HCT116 (cell line): ENCODE measurements around the gene SHC4.

Experiments used
- ELF1 ChIP-seq: IDR thresholded peaks from 2 replicates; pipeline ENCODE4 v1.6.1; 2012; ENCODE audit warnings: low read depth, borderline replicate concordance
- EZH2phosphoT487 ChIP-seq: fragments of 200-600 bp; IDR thresholded peaks from 2 replicates; pipeline ENCODE4 v1.6.1; 2018; ENCODE audit warnings: antibody characterized with exemption, borderline replicate concordance
- POLR2A ChIP-seq: IDR thresholded peaks from 2 replicates; pipeline ENCODE4 v1.7.0; 2011; ENCODE audit warnings: borderline replicate concordance; ENCODE audit not compliant: insufficient read depth, insufficient read length; ENCODE audit errors: extremely low read depth
- POLR2AphosphoS5 ChIP-seq: IDR thresholded peaks from 2 replicates; pipeline ENCODE4 v1.6.1; 2011; ENCODE audit warnings: mild to moderate bottlenecking, low read depth, low read length, moderate library complexity
- RAD21 ChIP-seq: IDR thresholded peaks from 2 replicates; pipeline ENCODE4 v1.6.1; 2012; ENCODE audit warnings: low read depth, mild to moderate bottlenecking
- ZFX ChIP-seq: fragments of 450-650 bp; IDR thresholded peaks from 2 replicates; pipeline ENCODE4 v1.6.1; 2017
- TF ChIP-seq, protein P1 (sequence below): IDR thresholded peaks from 2 replicates; pipeline ENCODE4 v1.6.1; 2011; ENCODE audit warnings: mild to moderate bottlenecking, low read length, moderate library complexity; ENCODE audit not compliant: insufficient replicate concordance; ENCODE audit errors: extremely low read depth
- TF ChIP-seq, protein P2 (sequence below), 3 experiments: fragments of 200-600 bp in 1 of 3; sonication (generic) in 1 of 3; IDR thresholded peaks in 2 of 3; conservative IDR thresholded peaks in 1 of 3; 2 replicates each; pipeline ENCODE4 v1.5.1; 2012 to 2017; ENCODE audit warnings: low read depth in 2 of 3, low read length in 2 of 3, antibody characterized with exemption in 1 of 3, borderline replicate concordance in 1 of 3, control low read depth in 1 of 3, mild to moderate bottlenecking in 1 of 3, mixed read lengths in 1 of 3, mixed run types in 1 of 3, moderate library complexity in 1 of 3; ENCODE audit not compliant: insufficient read depth in 1 of 3
- TF ChIP-seq, protein P3 (sequence below): IDR thresholded peaks from 2 replicates; pipeline ENCODE4 v1.6.1; 2012; ENCODE audit warnings: low read depth

DNA sequence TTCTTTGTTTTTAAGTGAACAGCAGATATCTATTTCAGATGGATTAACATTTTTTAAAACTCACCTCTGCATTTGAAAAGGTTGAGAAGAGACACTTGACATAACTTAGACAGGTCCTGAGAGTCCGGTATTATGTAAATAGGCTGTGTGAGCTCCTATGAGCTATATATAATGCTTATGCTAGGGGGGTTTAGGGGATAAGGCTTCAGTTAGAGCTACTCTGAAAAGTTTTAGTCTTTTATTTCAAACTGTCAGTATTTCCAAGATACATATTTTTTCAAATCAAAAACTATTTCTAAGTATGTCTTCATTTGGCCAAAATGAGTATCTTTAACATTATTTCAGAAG, 16.9 kb downstream of the SHC4 start:
- TF ChIP-seq, protein P1, sequence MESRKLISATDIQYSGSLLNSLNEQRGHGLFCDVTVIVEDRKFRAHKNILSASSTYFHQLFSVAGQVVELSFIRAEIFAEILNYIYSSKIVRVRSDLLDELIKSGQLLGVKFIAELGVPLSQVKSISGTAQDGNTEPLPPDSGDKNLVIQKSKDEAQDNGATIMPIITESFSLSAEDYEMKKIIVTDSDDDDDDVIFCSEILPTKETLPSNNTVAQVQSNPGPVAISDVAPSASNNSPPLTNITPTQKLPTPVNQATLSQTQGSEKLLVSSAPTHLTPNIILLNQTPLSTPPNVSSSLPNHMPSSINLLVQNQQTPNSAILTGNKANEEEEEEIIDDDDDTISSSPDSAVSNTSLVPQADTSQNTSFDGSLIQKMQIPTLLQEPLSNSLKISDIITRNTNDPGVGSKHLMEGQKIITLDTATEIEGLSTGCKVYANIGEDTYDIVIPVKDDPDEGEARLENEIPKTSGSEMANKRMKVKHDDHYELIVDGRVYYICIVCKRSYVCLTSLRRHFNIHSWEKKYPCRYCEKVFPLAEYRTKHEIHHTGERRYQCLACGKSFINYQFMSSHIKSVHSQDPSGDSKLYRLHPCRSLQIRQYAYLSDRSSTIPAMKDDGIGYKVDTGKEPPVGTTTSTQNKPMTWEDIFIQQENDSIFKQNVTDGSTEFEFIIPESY = no peak
- TF ChIP-seq, protein P2, sequence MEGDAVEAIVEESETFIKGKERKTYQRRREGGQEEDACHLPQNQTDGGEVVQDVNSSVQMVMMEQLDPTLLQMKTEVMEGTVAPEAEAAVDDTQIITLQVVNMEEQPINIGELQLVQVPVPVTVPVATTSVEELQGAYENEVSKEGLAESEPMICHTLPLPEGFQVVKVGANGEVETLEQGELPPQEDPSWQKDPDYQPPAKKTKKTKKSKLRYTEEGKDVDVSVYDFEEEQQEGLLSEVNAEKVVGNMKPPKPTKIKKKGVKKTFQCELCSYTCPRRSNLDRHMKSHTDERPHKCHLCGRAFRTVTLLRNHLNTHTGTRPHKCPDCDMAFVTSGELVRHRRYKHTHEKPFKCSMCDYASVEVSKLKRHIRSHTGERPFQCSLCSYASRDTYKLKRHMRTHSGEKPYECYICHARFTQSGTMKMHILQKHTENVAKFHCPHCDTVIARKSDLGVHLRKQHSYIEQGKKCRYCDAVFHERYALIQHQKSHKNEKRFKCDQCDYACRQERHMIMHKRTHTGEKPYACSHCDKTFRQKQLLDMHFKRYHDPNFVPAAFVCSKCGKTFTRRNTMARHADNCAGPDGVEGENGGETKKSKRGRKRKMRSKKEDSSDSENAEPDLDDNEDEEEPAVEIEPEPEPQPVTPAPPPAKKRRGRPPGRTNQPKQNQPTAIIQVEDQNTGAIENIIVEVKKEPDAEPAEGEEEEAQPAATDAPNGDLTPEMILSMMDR (IDR thresholded peaks at IDR 0.05 in 2 of 3, conservative IDR thresholded peaks at IDR 0.05 in 1 of 3; ENCODE audit: borderline replicate concordance in 1 of 3, insufficient read depth in 1 of 3, low read depth in 2 of 3, low read length in 2 of 3) = no peak
- TF ChIP-seq ELF1 = no peak
- TF ChIP-seq, protein P3, sequence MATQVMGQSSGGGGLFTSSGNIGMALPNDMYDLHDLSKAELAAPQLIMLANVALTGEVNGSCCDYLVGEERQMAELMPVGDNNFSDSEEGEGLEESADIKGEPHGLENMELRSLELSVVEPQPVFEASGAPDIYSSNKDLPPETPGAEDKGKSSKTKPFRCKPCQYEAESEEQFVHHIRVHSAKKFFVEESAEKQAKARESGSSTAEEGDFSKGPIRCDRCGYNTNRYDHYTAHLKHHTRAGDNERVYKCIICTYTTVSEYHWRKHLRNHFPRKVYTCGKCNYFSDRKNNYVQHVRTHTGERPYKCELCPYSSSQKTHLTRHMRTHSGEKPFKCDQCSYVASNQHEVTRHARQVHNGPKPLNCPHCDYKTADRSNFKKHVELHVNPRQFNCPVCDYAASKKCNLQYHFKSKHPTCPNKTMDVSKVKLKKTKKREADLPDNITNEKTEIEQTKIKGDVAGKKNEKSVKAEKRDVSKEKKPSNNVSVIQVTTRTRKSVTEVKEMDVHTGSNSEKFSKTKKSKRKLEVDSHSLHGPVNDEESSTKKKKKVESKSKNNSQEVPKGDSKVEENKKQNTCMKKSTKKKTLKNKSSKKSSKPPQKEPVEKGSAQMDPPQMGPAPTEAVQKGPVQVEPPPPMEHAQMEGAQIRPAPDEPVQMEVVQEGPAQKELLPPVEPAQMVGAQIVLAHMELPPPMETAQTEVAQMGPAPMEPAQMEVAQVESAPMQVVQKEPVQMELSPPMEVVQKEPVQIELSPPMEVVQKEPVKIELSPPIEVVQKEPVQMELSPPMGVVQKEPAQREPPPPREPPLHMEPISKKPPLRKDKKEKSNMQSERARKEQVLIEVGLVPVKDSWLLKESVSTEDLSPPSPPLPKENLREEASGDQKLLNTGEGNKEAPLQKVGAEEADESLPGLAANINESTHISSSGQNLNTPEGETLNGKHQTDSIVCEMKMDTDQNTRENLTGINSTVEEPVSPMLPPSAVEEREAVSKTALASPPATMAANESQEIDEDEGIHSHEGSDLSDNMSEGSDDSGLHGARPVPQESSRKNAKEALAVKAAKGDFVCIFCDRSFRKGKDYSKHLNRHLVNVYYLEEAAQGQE = no peak
- no peak for TF ChIP-seq EZH2phosphoT487
- no peak for TF ChIP-seq ZFX
- TF ChIP-seq POLR2A = no peak
- TF ChIP-seq RAD21 = no peak
- no peak for TF ChIP-seq POLR2AphosphoS5
